Ishikawa (cell line): ENCODE data around the gene C20orf173.

Source experiments
- CEBPB ChIP-seq: IDR thresholded peaks from 2 replicates; pipeline ENCODE4 v1.6.1; 2012
- CREB1 ChIP-seq: IDR thresholded peaks from 2 replicates; pipeline ENCODE4 v1.6.1; 2012; ENCODE audit warnings: low read depth
- EGR1 ChIP-seq: IDR thresholded peaks from 2 replicates; pipeline ENCODE4 v1.6.1; 2012
- EP300 ChIP-seq: IDR thresholded peaks from 2 replicates; pipeline ENCODE4 v1.6.1; 2012; ENCODE audit warnings: borderline replicate concordance
- FOXM1 ChIP-seq: IDR thresholded peaks from 2 replicates; pipeline ENCODE4 v1.6.1; 2012; ENCODE audit warnings: low read depth, borderline replicate concordance
- MAX ChIP-seq: IDR thresholded peaks from 2 replicates; pipeline ENCODE4 v1.6.1; 2012
- NFIC ChIP-seq: IDR thresholded peaks from 2 replicates; pipeline ENCODE4 v1.6.1; 2012
- RAD21 ChIP-seq: IDR thresholded peaks from 2 replicates; pipeline ENCODE4 v1.6.1; 2012; ENCODE audit warnings: low read depth
- REST ChIP-seq: IDR thresholded peaks from 2 replicates; pipeline ENCODE4 v1.6.1; 2012; ENCODE audit warnings: low read depth, mild to moderate bottlenecking
- TAF1 ChIP-seq: IDR thresholded peaks from 2 replicates; pipeline ENCODE4 v1.6.1; 2012; ENCODE audit warnings: low read depth, mild to moderate bottlenecking
- TCF12 ChIP-seq: IDR thresholded peaks from 2 replicates; pipeline ENCODE4 v1.6.1; 2012; ENCODE audit warnings: low read depth
- TEAD4 ChIP-seq: IDR thresholded peaks from 2 replicates; pipeline ENCODE4 v1.6.1; 2012
- USF1 ChIP-seq: IDR thresholded peaks from 2 replicates; pipeline ENCODE4 v1.6.1; 2012
- YY1 ChIP-seq: IDR thresholded peaks from 2 replicates; pipeline ENCODE4 v1.6.1; 2012; ENCODE audit warnings: low read depth
- ZBTB7A ChIP-seq: IDR thresholded peaks from 2 replicates; pipeline ENCODE4 v1.6.1; 2012; ENCODE audit warnings: low read depth

C20orf173 gene

GRCh38 chr20:35571555-35571954 is 42.1 kb upstream of the C20orf173 start:
- TF ChIP-seq RAD21 = no peak
- TF ChIP-seq CREB1 = no peak

- TF ChIP-seq TCF12 (no peak), TAF1 (no peak), RAD21 (peak; percentile 51)
Observed at GRCh38 chr20:35568645-35569044, 39.2 kb upstream of the C20orf173 start.

GRCh38 chr20:35564905-35565304 is 35.5 kb upstream of the C20orf173 start:
- no peak for TF ChIP-seq ZBTB7A
- no peak for TF ChIP-seq FOXM1
- no peak for TF ChIP-seq TCF12
- no peak for TF ChIP-seq CEBPB
- TF ChIP-seq USF1 = no peak
- TF ChIP-seq TAF1 = no peak
- no peak for TF ChIP-seq CREB1
- TF ChIP-seq REST = no peak
- no peak for TF ChIP-seq RAD21
- no peak for TF ChIP-seq YY1
- no peak for TF ChIP-seq MAX
- no peak for TF ChIP-seq TEAD4
- no peak for TF ChIP-seq NFIC
- no peak for TF ChIP-seq EP300

- no peak for TF ChIP-seq MAX
- TF ChIP-seq ZBTB7A = no peak
- no peak for TF ChIP-seq TEAD4
- TF ChIP-seq EP300 = no peak
- TF ChIP-seq TAF1 = no peak
- no peak for TF ChIP-seq TCF12
- TF ChIP-seq EGR1 = no peak
- no peak for TF ChIP-seq NFIC
- TF ChIP-seq CREB1 = no peak
Observed at GRCh38 chr20:35563834-35564233, 34.4 kb upstream of the C20orf173 start.

GRCh38 chr20:35562541-35563110 is 33.2 kb upstream of the C20orf173 start:
- TF ChIP-seq YY1 = no peak
- no peak for TF ChIP-seq RAD21
- TF ChIP-seq EP300 = no peak
- no peak for TF ChIP-seq USF1
- no peak for TF ChIP-seq NFIC
- TF ChIP-seq CREB1 = no peak
- TF ChIP-seq REST = no peak
- no peak for TF ChIP-seq ZBTB7A
- no peak for TF ChIP-seq TCF12
- no peak for TF ChIP-seq CEBPB
- TF ChIP-seq MAX = no peak
- no peak for TF ChIP-seq TEAD4
- no peak for TF ChIP-seq FOXM1
- no peak for TF ChIP-seq EGR1
- no peak for TF ChIP-seq TAF1

- TF ChIP-seq MAX (no peak), USF1 (no peak), CREB1 (no peak), CEBPB (no peak), FOXM1 (no peak), ZBTB7A (no peak), TEAD4 (no peak), REST (no peak)
Observed at GRCh38 chr20:35561671-35562070, 32.2 kb upstream of the C20orf173 start.
